ENCODE data around the gene TRMT1.

GRCh38 chr19:13164343-13165161 is 48.0 kb upstream of the TRMT1 start:
- TF ChIP-seq CTCF (IDR thresholded peaks at IDR 0.05; ENCODE audit: insufficient read depth, low read length) (no peak), REST (IDR thresholded peaks at IDR 0.05; ENCODE audit: insufficient replicate concordance, low read depth) (no peak)

Measured in HL-60 (cell line).